ENCODE results near the gene PHYKPL. TPM values are rescaled to one million over a fixed set of nuclear protein-coding genes. Genes with fewer than 3 reads are reported as not detected.

Gene PHYKPL
- total and polyA plus RNA-seq, 2 of the 4 experiments (the other 2 are of a cell fraction), result 10.0 to 24.5 TPM

DNA sequence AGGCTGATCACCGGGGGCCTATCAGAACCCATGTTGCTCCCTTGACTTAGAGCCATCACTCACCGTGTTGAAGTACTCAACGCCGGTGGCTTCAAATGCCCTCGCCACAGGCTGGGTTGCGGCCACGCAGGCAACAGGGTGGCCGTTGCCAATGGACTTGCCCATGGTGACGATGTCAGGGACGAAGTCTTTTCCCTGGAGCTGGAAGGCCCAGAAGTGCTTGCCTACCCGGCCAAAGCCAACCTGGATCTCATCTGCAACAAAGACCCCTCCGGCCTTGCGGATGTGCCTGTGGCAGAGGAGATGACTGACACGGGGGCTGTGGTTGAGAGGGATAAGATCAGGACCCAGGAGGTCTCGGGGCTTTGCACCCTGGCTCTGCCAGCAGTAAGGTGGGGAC, 10.3 kb downstream of the PHYKPL start:
- TF ChIP-seq CEBPB (IDR thresholded peaks at IDR 0.05; ENCODE audit: low read depth, low read length) (no peak), MAFK (IDR thresholded peaks at IDR 0.05; ENCODE audit: low read depth, low read length) (no peak), MAZ (IDR thresholded peaks at IDR 0.05; ENCODE audit: borderline replicate concordance, low read depth, low read length) (no peak), RFX5 (IDR thresholded peaks at IDR 0.05; ENCODE audit: low read depth, low read length) (no peak), RCOR1 (IDR thresholded peaks at IDR 0.05; ENCODE audit: insufficient replicate concordance, low read length) (no peak), NFE2L2 (IDR thresholded peaks at IDR 0.05; ENCODE audit: low read depth, low read length) (no peak), CHD1 (IDR thresholded peaks at IDR 0.05; ENCODE audit: low read depth, low read length) (no peak), RAD21 (IDR thresholded peaks at IDR 0.05; ENCODE audit: low read length) (no peak), BHLHE40 (IDR thresholded peaks at IDR 0.05; ENCODE audit: low read depth, low read length) (no peak), MXI1 (IDR thresholded peaks at IDR 0.05; ENCODE audit: borderline replicate concordance, low read depth, low read length) (no peak), SMC3 (IDR thresholded peaks at IDR 0.05; ENCODE audit: low read depth, low read length) (no peak), POLR2A (IDR thresholded peaks at IDR 0.05; ENCODE audit: low read depth, low read length) (no peak), FOS (IDR thresholded peaks at IDR 0.05; ENCODE audit: low read depth, low read length) (no peak)
- TF ChIP-seq, protein P1, sequence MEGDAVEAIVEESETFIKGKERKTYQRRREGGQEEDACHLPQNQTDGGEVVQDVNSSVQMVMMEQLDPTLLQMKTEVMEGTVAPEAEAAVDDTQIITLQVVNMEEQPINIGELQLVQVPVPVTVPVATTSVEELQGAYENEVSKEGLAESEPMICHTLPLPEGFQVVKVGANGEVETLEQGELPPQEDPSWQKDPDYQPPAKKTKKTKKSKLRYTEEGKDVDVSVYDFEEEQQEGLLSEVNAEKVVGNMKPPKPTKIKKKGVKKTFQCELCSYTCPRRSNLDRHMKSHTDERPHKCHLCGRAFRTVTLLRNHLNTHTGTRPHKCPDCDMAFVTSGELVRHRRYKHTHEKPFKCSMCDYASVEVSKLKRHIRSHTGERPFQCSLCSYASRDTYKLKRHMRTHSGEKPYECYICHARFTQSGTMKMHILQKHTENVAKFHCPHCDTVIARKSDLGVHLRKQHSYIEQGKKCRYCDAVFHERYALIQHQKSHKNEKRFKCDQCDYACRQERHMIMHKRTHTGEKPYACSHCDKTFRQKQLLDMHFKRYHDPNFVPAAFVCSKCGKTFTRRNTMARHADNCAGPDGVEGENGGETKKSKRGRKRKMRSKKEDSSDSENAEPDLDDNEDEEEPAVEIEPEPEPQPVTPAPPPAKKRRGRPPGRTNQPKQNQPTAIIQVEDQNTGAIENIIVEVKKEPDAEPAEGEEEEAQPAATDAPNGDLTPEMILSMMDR (conservative IDR thresholded peaks at IDR 0.05; ENCODE audit: low read depth, low read length), result no peak
- TF ChIP-seq, protein P2, sequence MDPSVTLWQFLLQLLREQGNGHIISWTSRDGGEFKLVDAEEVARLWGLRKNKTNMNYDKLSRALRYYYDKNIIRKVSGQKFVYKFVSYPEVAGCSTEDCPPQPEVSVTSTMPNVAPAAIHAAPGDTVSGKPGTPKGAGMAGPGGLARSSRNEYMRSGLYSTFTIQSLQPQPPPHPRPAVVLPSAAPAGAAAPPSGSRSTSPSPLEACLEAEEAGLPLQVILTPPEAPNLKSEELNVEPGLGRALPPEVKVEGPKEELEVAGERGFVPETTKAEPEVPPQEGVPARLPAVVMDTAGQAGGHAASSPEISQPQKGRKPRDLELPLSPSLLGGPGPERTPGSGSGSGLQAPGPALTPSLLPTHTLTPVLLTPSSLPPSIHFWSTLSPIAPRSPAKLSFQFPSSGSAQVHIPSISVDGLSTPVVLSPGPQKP (IDR thresholded peaks at IDR 0.05; ENCODE audit: borderline replicate concordance, low read depth, low read length), result no peak
- TF ChIP-seq, protein P3, sequence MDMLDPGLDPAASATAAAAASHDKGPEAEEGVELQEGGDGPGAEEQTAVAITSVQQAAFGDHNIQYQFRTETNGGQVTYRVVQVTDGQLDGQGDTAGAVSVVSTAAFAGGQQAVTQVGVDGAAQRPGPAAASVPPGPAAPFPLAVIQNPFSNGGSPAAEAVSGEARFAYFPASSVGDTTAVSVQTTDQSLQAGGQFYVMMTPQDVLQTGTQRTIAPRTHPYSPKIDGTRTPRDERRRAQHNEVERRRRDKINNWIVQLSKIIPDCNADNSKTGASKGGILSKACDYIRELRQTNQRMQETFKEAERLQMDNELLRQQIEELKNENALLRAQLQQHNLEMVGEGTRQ (IDR thresholded peaks at IDR 0.05; ENCODE audit: low read depth, low read length), result no peak
- Histone ChIP-seq H3K18ac (ENCODE audit: low read depth, low read length) (no peak overlapping the region), H3K56ac (ENCODE audit: extremely low read depth, insufficient read depth, low read length) (no peak overlapping the region), H3K4ac (ENCODE audit: low read depth, low read length) (no peak overlapping the region), H4K5ac (ENCODE audit: low read depth, low read length) (no peak overlapping the region), H3K4me1 (ENCODE audit: control insufficient read depth, insufficient read depth, low read length) (no peaks in the 10 kb centered on the region), H4K8ac (ENCODE audit: low read depth in 2 of 2, low read length in 2 of 2) (no peak overlapping the region), H3K9ac (ENCODE audit: low read depth, low read length) (no peak overlapping the region), H2BK120ac (ENCODE audit: low read depth, low read length) (no peak overlapping the region), H3K9me3 (ENCODE audit: control insufficient read depth, insufficient read depth, low read length) (0 out of 2 replicates have a peak, but pooled peaks cover 1% of the 10 kb centered on the region), H2BK15ac (ENCODE audit: low read depth, low read length) (no peak overlapping the region), H3K9me1 (ENCODE audit: insufficient read depth, low read length) (peaks cover 17% of the 10 kb centered on the region), H2AK9ac (replicated peaks; ENCODE audit: low read depth, low read length, poor library complexity) (no peak overlapping the region), H4K20me1 (ENCODE audit: insufficient read depth, low read length) (peaks cover 9% of the 10 kb centered on the region; the same call in 1 of the 2 replicates), H3K4me2 (ENCODE audit: low read depth, low read length) (no peak overlapping the region), H4K91ac (ENCODE audit: insufficient read depth, low read depth, low read length) (no peak overlapping the region), H2BK20ac (ENCODE audit: low read depth, low read length) (no peak overlapping the region), H2AK5ac (ENCODE audit: low read depth, low read length) (no peak overlapping the region), H3K36me3 (ENCODE audit: control insufficient read depth, insufficient read depth, low read length) (peaks cover 33% of the 10 kb centered on the region), H3K27ac (ENCODE audit: insufficient read depth, low read length) (no peak overlapping the region), H3K79me1 (ENCODE audit: low read depth in 1 of 2, low read length in 2 of 2) (peaks cover 3 to 41% of the 10 kb centered on the region in 2 experiments; a peak in 3 of 4 replicates), H3K23ac (ENCODE audit: low read depth, low read length) (no peak overlapping the region), H3K27me3 (ENCODE audit: control insufficient read depth, insufficient read depth, low read length) (no peaks in the 10 kb centered on the region), H3K4me3 (ENCODE audit: insufficient read depth, low read depth, low read length) (no peak overlapping the region), H3K14ac (replicated peaks; ENCODE audit: low read depth, low read length) (no peak overlapping the region), H2BK5ac (ENCODE audit: low read depth, low read length, poor library complexity, severe bottlenecking) (no peak overlapping the region), H2AFZ (replicated peaks; ENCODE audit: low read length, poor library complexity) (no peak overlapping the region)
- dilution Hi-C loops (cut with HindIII; ENCODE audit: low sequenced_read_pairs, unreplicated experiment), result no loop called here
- BruUV-seq (replicated peaks), result no TSS peak
- intact Hi-C loops (cut with micrococcal nuclease), result no loop called here
- ChIA-PET CTCF (no interaction called here), POLR2A (ENCODE audit: unreplicated experiment) (no interaction called here)
- WGBS, 2 experiments (ENCODE audit: extremely low coverage in 2 of 2, insufficient read length in 1 of 2), result 95% methylated on average over 7 of the region's 15 CpGs; no CpG with 5 or more reads in 1 of the 2 experiments
- ATAC-seq (ENCODE audit: low read depth) (no peak), DNase-seq (no peak)
- in situ Hi-C loops (cut with MboI; ENCODE audit: low sequenced_read_pairs), result no loop called here

All from IMR-90 (cell line).